ENCODE measurements around the gene MUC2. TPM values are rescaled to one million over a fixed set of nuclear protein-coding genes. Genes with fewer than 3 reads are reported as not detected.

Gene MUC2
- total RNA-seq, 1 donor from 2014 or later: not detected

DNA sequence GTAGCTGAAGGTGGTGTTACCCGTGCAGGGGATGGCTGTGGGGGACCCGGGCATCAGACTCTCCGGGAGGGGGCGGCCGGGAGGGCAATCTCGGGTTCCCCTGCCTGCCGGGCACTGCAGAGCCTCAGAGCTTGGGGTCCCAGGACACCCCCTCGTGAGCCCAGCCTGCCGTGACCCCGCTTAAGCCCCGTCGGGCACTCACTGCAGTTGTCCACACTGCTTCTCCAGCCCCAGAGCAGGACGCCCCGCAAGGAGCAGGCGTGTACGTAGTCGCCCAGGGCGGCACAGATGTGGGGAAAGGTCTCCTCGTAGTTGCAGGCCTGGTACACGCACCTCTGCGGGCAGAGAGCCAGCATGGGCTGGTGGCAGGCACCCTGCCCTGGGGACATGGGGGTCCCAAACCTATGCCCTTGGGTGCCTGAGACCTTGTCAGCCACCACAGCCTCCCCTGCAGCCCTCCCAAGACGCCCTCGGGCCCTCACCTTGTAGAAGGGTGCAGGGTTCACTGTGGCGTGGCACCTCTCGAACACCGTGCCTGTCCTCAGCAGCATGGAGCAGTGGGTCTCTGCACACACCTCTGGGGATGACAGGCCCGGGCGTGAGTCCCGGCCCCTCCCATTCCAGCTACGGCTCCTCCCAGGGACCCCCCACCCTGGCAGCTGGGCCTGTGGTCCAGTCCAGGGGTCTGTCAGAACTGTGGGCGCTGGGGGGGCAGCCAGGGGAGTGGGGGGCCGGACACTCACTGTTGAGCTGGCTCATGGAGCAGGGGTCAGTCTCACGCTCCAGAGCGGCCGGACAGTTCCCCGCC lies 47.0 kb upstream of the MUC2 start:
- Mint-ChIP-seq H3K9me3 (ENCODE audit: low read depth) (no peaks in the 10 kb centered on the region), H3K4me3 (ENCODE audit: low read depth) (no peak overlapping the region), H3K36me3 (ENCODE audit: insufficient read depth) (no peaks in the 10 kb centered on the region), H3K27ac (no peak overlapping the region), H3K27me3 (no peaks in the 10 kb centered on the region), H3K4me1 (ENCODE audit: low read depth) (no peaks in the 10 kb centered on the region)
- no peak for DNase-seq (ENCODE audit: low spot score, unreplicated experiment)
- TF ChIP-seq, protein P1, sequence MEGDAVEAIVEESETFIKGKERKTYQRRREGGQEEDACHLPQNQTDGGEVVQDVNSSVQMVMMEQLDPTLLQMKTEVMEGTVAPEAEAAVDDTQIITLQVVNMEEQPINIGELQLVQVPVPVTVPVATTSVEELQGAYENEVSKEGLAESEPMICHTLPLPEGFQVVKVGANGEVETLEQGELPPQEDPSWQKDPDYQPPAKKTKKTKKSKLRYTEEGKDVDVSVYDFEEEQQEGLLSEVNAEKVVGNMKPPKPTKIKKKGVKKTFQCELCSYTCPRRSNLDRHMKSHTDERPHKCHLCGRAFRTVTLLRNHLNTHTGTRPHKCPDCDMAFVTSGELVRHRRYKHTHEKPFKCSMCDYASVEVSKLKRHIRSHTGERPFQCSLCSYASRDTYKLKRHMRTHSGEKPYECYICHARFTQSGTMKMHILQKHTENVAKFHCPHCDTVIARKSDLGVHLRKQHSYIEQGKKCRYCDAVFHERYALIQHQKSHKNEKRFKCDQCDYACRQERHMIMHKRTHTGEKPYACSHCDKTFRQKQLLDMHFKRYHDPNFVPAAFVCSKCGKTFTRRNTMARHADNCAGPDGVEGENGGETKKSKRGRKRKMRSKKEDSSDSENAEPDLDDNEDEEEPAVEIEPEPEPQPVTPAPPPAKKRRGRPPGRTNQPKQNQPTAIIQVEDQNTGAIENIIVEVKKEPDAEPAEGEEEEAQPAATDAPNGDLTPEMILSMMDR (IDR thresholded peaks at IDR 0.05; ENCODE audit: unreplicated experiment): no peak

DNA sequence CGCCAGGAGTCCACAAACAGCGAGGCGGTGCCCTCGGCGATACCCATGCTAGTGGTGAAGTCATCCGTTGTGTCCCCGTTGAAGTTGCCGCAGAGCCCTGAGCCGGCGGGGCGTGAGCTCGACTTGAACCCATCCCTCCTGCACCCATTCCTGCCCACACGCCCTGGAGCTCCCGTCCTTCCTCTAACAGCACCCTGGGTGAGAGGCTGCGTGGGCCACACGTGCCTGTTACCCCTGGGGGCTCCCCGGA lies 46.5 kb upstream of the MUC2 start:
- no peaks in the 10 kb centered on the region for H3K36me3 Mint-ChIP-seq (ENCODE audit: insufficient read depth)
- no peak overlapping the region for H3K27ac Mint-ChIP-seq
- no peak overlapping the region for H3K4me3 Mint-ChIP-seq (ENCODE audit: low read depth)
- no peak for DNase-seq (ENCODE audit: low spot score, unreplicated experiment)
- TF ChIP-seq, protein P1 (IDR thresholded peaks at IDR 0.05; ENCODE audit: unreplicated experiment): no peak
- H3K27me3 Mint-ChIP-seq: no peaks in the 10 kb centered on the region
- H3K4me1 Mint-ChIP-seq (ENCODE audit: low read depth): no peaks in the 10 kb centered on the region
- no peaks in the 10 kb centered on the region for H3K9me3 Mint-ChIP-seq (ENCODE audit: low read depth)

DNA sequence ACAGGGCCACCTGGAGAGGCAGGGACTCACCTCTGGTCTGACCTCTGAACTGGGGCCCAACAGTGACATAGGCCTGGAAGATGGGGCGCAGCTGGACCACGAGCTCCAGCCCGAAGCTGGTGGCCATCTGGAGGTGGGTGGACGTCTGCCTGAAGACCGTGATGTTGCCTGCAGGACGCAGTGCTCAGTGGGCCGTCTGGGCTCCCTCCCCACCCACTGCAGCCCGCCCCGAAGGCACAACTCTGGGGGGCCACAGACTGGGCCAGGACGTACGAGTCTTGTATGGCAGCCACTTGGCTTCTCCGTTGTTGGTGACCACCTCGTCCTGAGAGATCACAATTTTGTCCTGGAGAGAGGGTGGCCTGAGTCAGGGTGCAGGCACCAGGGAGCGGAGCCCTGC lies 46.1 kb upstream of the MUC2 start:
- DNase-seq (ENCODE audit: low spot score, unreplicated experiment): no peak
- no peak overlapping the region for H3K4me3 Mint-ChIP-seq (ENCODE audit: low read depth)
- H3K27me3 Mint-ChIP-seq: no peaks in the 10 kb centered on the region
- no peak overlapping the region for H3K27ac Mint-ChIP-seq
- TF ChIP-seq, protein P1 (IDR thresholded peaks at IDR 0.05; ENCODE audit: unreplicated experiment): no peak
- no peaks in the 10 kb centered on the region for H3K36me3 Mint-ChIP-seq (ENCODE audit: insufficient read depth)
- H3K4me1 Mint-ChIP-seq (ENCODE audit: low read depth): no peaks in the 10 kb centered on the region
- no peaks in the 10 kb centered on the region for H3K9me3 Mint-ChIP-seq (ENCODE audit: low read depth)

DNA sequence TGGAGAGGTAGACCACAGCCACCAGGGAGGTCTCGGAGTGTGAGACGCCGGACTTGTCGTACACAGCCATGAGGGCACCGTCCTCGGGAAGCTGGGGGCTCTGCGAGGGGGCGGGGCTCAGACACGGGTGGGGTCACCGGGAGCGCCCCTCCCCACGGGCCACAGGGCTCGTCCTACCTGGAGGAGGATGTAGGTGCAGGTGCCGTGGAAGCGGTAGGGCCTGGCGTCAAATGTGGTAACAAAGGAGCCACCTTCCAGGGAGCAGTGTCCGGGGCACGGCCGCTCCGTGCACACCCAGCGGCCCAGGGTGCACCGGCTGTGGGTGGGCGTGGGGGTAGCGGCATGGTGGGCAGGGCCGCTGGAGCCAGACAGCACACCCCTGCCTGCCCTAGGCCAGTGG lies 45.6 kb upstream of the MUC2 start:
- Mint-ChIP-seq H3K9me3 (ENCODE audit: low read depth) (no peaks in the 10 kb centered on the region), H3K4me1 (ENCODE audit: low read depth) (no peaks in the 10 kb centered on the region), H3K36me3 (ENCODE audit: insufficient read depth) (no peaks in the 10 kb centered on the region), H3K27me3 (no peaks in the 10 kb centered on the region), H3K4me3 (ENCODE audit: low read depth) (no peak overlapping the region), H3K27ac (no peak overlapping the region)
- TF ChIP-seq, protein P1 (IDR thresholded peaks at IDR 0.05; ENCODE audit: unreplicated experiment): no peak
- no peak for DNase-seq (ENCODE audit: low spot score, unreplicated experiment)

DNA sequence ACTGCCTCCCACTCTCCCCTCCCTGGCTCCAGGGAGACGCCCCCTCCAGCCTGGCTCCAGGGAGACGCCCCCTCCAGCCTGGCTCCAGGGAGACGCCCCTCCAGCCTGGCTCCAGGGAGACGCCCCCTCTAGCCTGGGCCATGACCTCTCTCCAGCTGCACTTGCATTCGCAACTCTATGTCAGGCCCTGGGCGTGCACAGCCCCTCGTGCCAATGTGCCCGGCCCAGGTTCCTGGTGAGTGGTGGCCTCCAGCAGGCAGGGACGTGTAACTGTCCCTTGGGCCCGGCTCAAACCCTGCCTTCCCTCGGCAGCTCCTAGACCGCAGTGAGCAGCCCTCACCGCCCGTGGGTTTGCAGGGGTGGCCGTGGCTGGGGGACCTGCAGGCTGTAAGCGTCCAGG lies 45.0 kb upstream of the MUC2 start:
- H3K36me3 Mint-ChIP-seq (ENCODE audit: insufficient read depth): no peaks in the 10 kb centered on the region
- DNase-seq (ENCODE audit: low spot score, unreplicated experiment): no peak

More for the DNA sequence above, 45.0 kb upstream of the MUC2 start:
- no peak overlapping the region for H3K4me3 Mint-ChIP-seq (ENCODE audit: low read depth)
- H3K4me1 Mint-ChIP-seq (ENCODE audit: low read depth): no peaks in the 10 kb centered on the region
- TF ChIP-seq, protein P1 (IDR thresholded peaks at IDR 0.05; ENCODE audit: unreplicated experiment): no peak
- no peaks in the 10 kb centered on the region for H3K27me3 Mint-ChIP-seq
- no peaks in the 10 kb centered on the region for H3K9me3 Mint-ChIP-seq (ENCODE audit: low read depth)
- no peak overlapping the region for H3K27ac Mint-ChIP-seq
